HG03045 (cell line): ENCODE data around the gene CALHM3.

Source experiments
- ATAC-seq: cut with Tn5 transposase; IDR thresholded peaks from one replicate; pipeline ENCODE4 v1.9.1; 2021; ENCODE audit warnings: mild to moderate bottlenecking, moderate library complexity; ENCODE audit not compliant: unreplicated experiment

The CALHM3 gene

GRCh38 chr10:103451091-103451813, 27.8 kb downstream of the CALHM3 start:
- ATAC-seq, result no peak

DNA sequence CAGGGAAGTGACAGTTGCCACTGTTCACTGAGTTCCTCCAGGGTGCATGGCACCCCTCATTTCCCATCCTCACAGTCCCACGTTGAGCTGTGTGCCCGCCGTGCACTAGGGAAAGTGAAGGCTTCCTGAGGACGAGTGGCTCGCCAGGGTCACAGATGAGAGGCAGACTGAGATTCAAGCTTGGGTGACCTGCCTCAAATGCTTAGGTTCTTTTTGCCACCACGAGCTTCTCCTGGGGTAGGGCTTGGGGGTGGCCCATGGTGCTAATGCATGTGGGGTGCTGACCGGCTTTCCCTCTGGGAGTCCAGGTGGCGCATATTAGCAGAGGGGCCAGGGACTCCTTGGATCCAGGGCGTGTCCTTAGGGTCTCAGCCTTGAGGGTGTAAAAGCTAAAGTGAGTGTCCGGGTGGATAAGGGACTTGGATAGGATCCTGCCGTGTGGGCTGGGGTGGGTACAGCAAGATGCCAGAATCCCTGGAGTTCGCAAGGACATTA, 28.8 kb downstream of the CALHM3 start:
- no peak for ATAC-seq

- no peak for ATAC-seq
These were observed 29.6 kb downstream of the CALHM3 start for GRCh38 chr10:103449208-103450144.

DNA sequence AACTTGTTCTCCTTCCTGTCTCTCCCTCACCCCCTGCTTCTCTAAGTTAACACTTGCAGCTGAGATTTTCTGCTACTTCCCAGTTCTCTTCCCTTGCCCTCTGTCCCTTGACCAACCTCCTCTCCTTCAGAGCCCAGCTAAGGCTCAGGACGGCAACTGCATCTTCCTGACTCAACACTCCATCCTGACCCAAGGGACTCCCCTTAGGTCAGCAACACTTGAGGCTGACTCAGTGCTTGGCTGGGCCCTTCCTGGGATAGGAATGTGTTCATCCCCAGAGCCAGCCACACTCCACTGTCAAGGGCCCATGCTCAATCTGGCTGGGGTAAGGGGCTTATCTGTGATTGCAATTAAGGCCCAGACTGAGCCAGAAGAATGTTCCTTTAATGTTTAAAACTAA, 30.3 kb downstream of the CALHM3 start:
- no peak for ATAC-seq

GRCh38 chr10:103447187-103447586, 31.9 kb downstream of the CALHM3 start:
- ATAC-seq, result no peak

- ATAC-seq, result no peak
These were observed 33.1 kb downstream of the CALHM3 start for GRCh38 chr10:103445767-103446567.

DNA sequence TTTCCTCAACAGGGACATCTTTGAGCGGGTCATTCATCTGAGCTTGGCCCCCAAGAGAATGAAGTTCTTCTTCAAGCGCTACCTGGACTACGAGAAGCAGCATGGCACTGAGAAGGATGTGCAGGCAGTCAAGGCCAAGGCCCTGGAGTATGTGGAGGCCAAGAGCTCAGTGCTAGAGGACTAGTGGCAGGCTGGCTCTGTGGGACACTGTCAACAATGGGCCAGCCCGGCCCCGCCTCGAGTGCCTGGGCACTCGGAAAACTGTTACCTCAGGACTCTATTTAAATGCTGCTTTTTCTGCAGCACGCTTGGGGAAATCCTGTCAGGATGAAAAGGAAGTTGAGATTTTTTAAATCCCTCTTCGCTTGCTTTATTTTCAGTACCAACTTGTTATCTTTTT, 33.7 kb downstream of the CALHM3 start:
- ATAC-seq, result no peak

GRCh38 chr10:103444478-103444877, 34.6 kb downstream of the CALHM3 start:
- ATAC-seq, result no peak

- ATAC-seq, result no peak
These were observed 35.4 kb downstream of the CALHM3 start for GRCh38 chr10:103443475-103444185.

DNA sequence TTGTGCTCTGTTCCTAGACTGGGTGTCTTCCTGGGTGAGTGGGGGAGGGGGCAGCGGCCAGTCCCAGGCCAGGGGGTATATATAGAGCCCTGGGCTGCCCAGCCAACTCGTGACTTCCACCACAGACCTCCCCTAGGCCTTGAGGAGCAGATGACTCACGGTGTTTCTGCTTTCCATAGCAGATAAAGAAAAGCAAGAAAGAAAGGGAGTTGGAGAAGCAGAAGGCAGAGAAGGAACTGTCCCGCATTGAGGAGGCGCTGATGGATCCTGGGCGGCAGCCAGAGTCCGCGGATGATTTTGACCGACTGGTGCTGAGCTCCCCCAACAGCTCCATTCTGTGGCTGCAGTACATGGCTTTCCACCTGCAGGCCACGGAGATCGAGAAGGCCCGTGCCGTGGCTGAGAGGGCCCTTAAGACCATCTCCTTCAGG, 37.0 kb downstream of the CALHM3 start:
- no peak for ATAC-seq

- no peak for ATAC-seq
These were observed 37.4 kb downstream of the CALHM3 start for GRCh38 chr10:103441611-103442010.

- no peak for ATAC-seq
These were observed 37.8 kb downstream of the CALHM3 start for GRCh38 chr10:103441206-103441605.

DNA sequence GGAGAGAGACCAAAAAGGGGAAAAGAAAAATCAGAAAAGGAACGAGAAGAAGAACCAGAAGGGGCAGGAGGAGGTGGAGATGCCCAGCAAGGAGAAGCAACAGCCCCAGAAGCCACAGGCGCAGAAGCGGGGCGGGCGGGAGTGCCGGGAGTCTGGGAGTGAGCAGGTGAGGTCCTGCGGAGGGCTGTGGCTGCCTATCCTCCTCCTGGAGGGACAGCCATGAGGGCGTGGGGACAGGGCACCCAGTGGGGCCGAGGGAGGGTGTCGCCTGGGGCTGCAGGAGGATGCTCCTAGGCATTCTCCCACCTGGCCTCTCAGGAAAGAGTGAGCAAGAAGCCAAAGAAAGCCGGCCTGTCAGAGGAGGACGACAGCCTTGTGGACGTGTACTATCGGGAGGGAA, 38.6 kb downstream of the CALHM3 start:
- no peak for ATAC-seq

DNA sequence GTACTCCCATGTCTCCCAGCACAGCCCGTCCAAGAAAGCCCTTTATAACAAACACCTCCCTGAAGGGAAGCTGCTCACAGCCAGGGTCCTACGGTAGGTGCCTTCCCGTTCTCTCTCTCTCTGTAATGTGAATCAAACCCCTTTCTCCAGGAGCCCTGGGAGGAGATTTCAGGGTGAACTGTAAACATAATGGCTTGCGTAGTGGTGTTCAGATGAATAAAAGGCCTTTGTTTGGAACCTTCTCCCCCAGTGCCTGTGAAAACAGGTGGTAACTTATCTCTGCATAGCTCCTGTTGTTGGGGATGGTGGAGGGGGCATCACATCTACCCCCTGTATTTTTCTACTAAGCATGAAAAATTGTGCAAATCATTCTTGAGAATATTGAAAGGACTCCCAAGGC, 39.3 kb downstream of the CALHM3 start:
- ATAC-seq, result no peak

- no peak for ATAC-seq
These were observed 45.2 kb downstream of the CALHM3 start for GRCh38 chr10:103433858-103434257.

DNA sequence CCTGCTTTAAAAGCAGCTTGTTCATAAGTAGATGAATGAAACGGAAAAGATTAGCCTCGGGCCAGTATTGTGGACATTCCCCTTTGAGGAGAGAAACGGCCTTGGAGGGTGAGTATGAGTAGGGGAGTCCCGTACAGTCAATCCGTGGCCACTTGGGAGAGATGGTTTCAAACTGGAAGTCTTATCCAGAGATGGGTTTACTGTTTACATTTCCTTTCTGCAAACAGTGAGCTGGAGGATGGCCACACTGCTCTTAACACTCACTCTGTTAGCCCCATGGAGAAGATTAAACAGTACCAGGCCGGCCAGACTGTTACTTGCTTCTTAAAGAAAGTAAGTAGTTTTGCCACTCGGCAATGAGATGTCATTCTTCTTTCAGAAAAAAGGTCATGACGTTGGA, 47.1 kb downstream of the CALHM3 start:
- ATAC-seq, result no peak

- no peak for ATAC-seq
These were observed 49.4 kb downstream of the CALHM3 start for GRCh38 chr10:103429647-103430046.

DNA sequence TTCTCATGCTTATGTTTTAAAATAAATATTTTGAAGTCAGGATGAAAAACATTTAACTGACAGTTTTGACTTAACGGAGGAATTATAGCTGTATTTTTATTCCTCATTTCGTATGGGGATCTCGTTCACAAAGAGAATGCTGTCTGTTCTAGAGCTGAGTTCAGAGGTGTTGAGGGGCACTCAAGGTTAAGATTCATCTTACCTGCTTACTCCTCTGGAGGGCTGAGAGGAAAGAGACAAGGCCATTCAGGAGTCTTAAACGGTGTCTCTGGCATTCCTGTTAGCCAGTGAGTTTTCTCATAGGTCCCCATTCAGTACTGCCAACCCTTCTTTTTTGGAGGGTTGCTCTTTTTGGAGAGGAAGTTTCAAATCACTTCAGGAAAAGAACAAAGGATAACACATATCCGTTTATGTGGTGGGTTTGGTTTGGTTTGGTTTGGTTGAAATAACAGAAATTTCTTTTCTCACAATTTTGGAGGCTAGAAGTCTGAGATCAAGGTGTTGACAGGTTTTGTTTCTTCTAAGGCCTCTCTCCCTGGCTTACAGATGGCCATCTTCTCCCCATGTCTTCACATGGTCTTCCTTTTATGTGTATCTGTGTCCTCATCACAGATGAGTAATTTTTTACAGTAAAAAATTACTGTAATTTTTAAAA, 49.9 kb downstream of the CALHM3 start:
- no peak for ATAC-seq

GRCh38 chr10:103427866-103428265, 51.2 kb downstream of the CALHM3 start:
- no peak for ATAC-seq

- ATAC-seq, result no peak
These were observed 55.3 kb downstream of the CALHM3 start for GRCh38 chr10:103423748-103424147.
